Dedifferentiated amniotic fluid mesenchymal stem cell (primary cell): ENCODE results near the gene SCYGR6.
"Not testable (repeated sequence)": the region's sequence is repeated elsewhere in the genome, so short reads cannot be mapped to it uniquely, and the experiment has no call there.

Experiments
- DNase-seq: peaks from one replicate; pipeline ENCODE4 v3.0.0-alpha.2; 2016; ENCODE audit errors: extremely low spot score

Gene SCYGR6

GRCh38 chr2:227724394-227725039 is at the start of gene SCYGR6:
SCYGR6 (minus strand) TSS chr2:227724757; CDS start chr2:227724757, 0 bp downstream.
- DNase-seq, result no peak

- no peak for DNase-seq
These were observed 49.6 kb upstream of the SCYGR6 start for GRCh38 chr2:227774011-227774624.

GRCh38 chr2:227772932-227773331 is 48.4 kb upstream of the SCYGR6 start:
- DNase-seq, result no peak

- no peak for DNase-seq
These were observed 47.7 kb upstream of the SCYGR6 start for GRCh38 chr2:227772197-227772661.

GRCh38 chr2:227767830-227768229 is 43.3 kb upstream of the SCYGR6 start:
- no peak for DNase-seq

GRCh38 chr2:227766373-227766883 is 41.9 kb upstream of the SCYGR6 start:
- peak; percentile 67 for DNase-seq

- no peak for DNase-seq
These were observed 41.3 kb upstream of the SCYGR6 start for GRCh38 chr2:227765788-227766372.

- no peak for DNase-seq
These were observed 37.4 kb upstream of the SCYGR6 start for GRCh38 chr2:227761740-227762476.

- no peak for DNase-seq
These were observed 35.0 kb upstream of the SCYGR6 start for GRCh38 chr2:227759411-227760118.

- DNase-seq, result not testable (repeated sequence)
These were observed 31.7 kb upstream of the SCYGR6 start for GRCh38 chr2:227756261-227756660.

- DNase-seq, result no peak
These were observed 23.5 kb upstream of the SCYGR6 start for GRCh38 chr2:227748079-227748478.

GRCh38 chr2:227745594-227745993 is 21.0 kb upstream of the SCYGR6 start, which contains the start of gene SCYGR8:
SCYGR8 (plus strand) TSS chr2:227745894; CDS start chr2:227745894, 0 bp downstream.
- no peak for DNase-seq

- DNase-seq, result not testable (repeated sequence)
These were observed 16.1 kb upstream of the SCYGR6 start for GRCh38 chr2:227740705-227741104.

- no peak for DNase-seq
These were observed 14.8 kb upstream of the SCYGR6 start for GRCh38 chr2:227739351-227739750.

- no peak for DNase-seq
These were observed 3.5 kb upstream of the SCYGR6 start, which contains the start of gene SCYGR7 for GRCh38 chr2:227728035-227728434. SCYGR7 (plus strand) TSS chr2:227728335; CDS start chr2:227728335, 0 bp downstream.

GRCh38 chr2:227722821-227723220 is 1.7 kb downstream of the SCYGR6 start:
- not testable (repeated sequence) for DNase-seq

GRCh38 chr2:227720680-227721079 is 3.9 kb downstream of the SCYGR6 start:
- no peak for DNase-seq

- DNase-seq, result no peak
These were observed 4.9 kb downstream of the SCYGR6 start for GRCh38 chr2:227719641-227720040.

GRCh38 chr2:227717687-227718567 is 6.6 kb downstream of the SCYGR6 start, which contains the start of gene SLC19A3:
SLC19A3 (minus strand) TSS chr2:227718028; CDS start chr2:227702318, 15,710 bp downstream.
- peak; percentile 36 for DNase-seq

- no peak for DNase-seq
These were observed 8.1 kb downstream of the SCYGR6 start for GRCh38 chr2:227716501-227716900.
